Measurements from ENCODE around the gene DUSP22. TPM values are rescaled to one million over a fixed set of nuclear protein-coding genes. Genes with fewer than 3 reads are reported as not detected.

The DUSP22 gene
- total RNA-seq, 4 donors from 2014 or later = 67.0 to 97.3 (median 78.0) TPM

- Histone ChIP-seq H3K9me3 (no peaks in the 10 kb centered on the region), H3K4me3 (no peak overlapping the region), H3K27ac (no peak overlapping the region), H3K4me1 (no peaks in the 10 kb centered on the region), H3K27me3 (peaks cover 87% of the 10 kb centered on the region), H3K36me3 (no peaks in the 10 kb centered on the region)
- no peak for TF ChIP-seq CTCF (IDR thresholded peaks at IDR 0.05)
- TF ChIP-seq EP300 (IDR thresholded peaks at IDR 0.05) = no peak
- no peak for TF ChIP-seq POLR2AphosphoS5 (IDR thresholded peaks at IDR 0.05)
- no peak for TF ChIP-seq POLR2A (IDR thresholded peaks at IDR 0.05)
- WGBS, 2 donors (ENCODE audit: low coverage in 1 of 2) = 70% methylated on average over 1 of the region's 3 CpGs; no CpG with 5 or more reads in 1 of the 2 donors
- ATAC-seq = no peak
These were observed 91.6 kb downstream of the DUSP22 start for GRCh38 chr6:383856-384255.

GRCh38 chr6:384898-385297 lies 92.6 kb downstream of the DUSP22 start:
- no peak for TF ChIP-seq EP300 (IDR thresholded peaks at IDR 0.05)
- no peak for TF ChIP-seq POLR2A (IDR thresholded peaks at IDR 0.05)
- TF ChIP-seq POLR2AphosphoS5 (IDR thresholded peaks at IDR 0.05) = no peak
- TF ChIP-seq CTCF (IDR thresholded peaks at IDR 0.05) = no peak
- Histone ChIP-seq H3K27ac (no peak overlapping the region), H3K36me3 (no peaks in the 10 kb centered on the region), H3K4me3 (no peak overlapping the region), H3K4me1 (no peaks in the 10 kb centered on the region), H3K27me3 (peaks cover 87% of the 10 kb centered on the region), H3K9me3 (no peaks in the 10 kb centered on the region)
- no peak for ATAC-seq
- 91% methylated on average over 3 of the region's 6 CpGs for WGBS, 2 donors (ENCODE audit: low coverage in 1 of 2)

GRCh38 chr6:385614-386013 lies 93.3 kb downstream of the DUSP22 start:
- no peak for ATAC-seq

GRCh38 chr6:386688-387266 lies 94.5 kb downstream of the DUSP22 start:
- Histone ChIP-seq H3K27me3 (peaks cover 90% of the 10 kb centered on the region), H3K27ac (no peak overlapping the region), H3K36me3 (no peaks in the 10 kb centered on the region), H3K4me1 (peaks cover 0 to 13% (median 7%) of the 10 kb centered on the region in 3 donors), H3K4me3 (no peak overlapping the region), H3K9me3 (no peaks in the 10 kb centered on the region)
- TF ChIP-seq POLR2AphosphoS5 (IDR thresholded peaks at IDR 0.05) = no peak
- no peak for TF ChIP-seq EP300 (IDR thresholded peaks at IDR 0.05)
- no peak for TF ChIP-seq POLR2A (IDR thresholded peaks at IDR 0.05)
- no peak for TF ChIP-seq CTCF (IDR thresholded peaks at IDR 0.05)
- 84 to 91% methylated on average over 14 of the region's 18 CpGs for WGBS, 2 donors (ENCODE audit: low coverage in 1 of 2)
- ATAC-seq = no peak

More at GRCh38 chr6:385614-386013, 93.3 kb downstream of the DUSP22 start:
- Histone ChIP-seq H3K4me1 (peaks cover 0 to under 1% (median 0%) of the 10 kb centered on the region in 3 donors), H3K27ac (no peak overlapping the region), H3K36me3 (no peaks in the 10 kb centered on the region), H3K4me3 (no peak overlapping the region), H3K27me3 (peaks cover 87% of the 10 kb centered on the region), H3K9me3 (no peaks in the 10 kb centered on the region)
- WGBS, 2 donors (ENCODE audit: low coverage in 1 of 2) = 88 to 89% methylated on average over 5 to 6 of the region's 10 CpGs
- TF ChIP-seq POLR2AphosphoS5 (IDR thresholded peaks at IDR 0.05) (no peak), CTCF (IDR thresholded peaks at IDR 0.05) (no peak), EP300 (IDR thresholded peaks at IDR 0.05) (no peak), POLR2A (IDR thresholded peaks at IDR 0.05) (no peak)

GRCh38 chr6:387293-387741 lies 95.0 kb downstream of the DUSP22 start:
- TF ChIP-seq EP300 (IDR thresholded peaks at IDR 0.05) (no peak), POLR2AphosphoS5 (IDR thresholded peaks at IDR 0.05) (no peak), CTCF (IDR thresholded peaks at IDR 0.05) (no peak), POLR2A (IDR thresholded peaks at IDR 0.05) (no peak)
- 32 to 52% methylated on average over 10 to 11 of the region's 11 CpGs for WGBS, 2 donors (ENCODE audit: low coverage in 1 of 2)
- Histone ChIP-seq H3K27ac (no peak overlapping the region), H3K4me3 (no peak overlapping the region), H3K27me3 (peaks cover 91% of the 10 kb centered on the region), H3K36me3 (no peaks in the 10 kb centered on the region), H3K4me1 (peaks cover 0 to 18% (median 12%) of the 10 kb centered on the region in 3 donors), H3K9me3 (no peaks in the 10 kb centered on the region)
- no peak for ATAC-seq
